Measurements from ENCODE around the gene LRP2.
"Not testable (repeated sequence)": the region's sequence is repeated elsewhere in the genome, so short reads cannot be mapped to it uniquely, and the experiment has no call there.

LRP2 gene

DNA sequence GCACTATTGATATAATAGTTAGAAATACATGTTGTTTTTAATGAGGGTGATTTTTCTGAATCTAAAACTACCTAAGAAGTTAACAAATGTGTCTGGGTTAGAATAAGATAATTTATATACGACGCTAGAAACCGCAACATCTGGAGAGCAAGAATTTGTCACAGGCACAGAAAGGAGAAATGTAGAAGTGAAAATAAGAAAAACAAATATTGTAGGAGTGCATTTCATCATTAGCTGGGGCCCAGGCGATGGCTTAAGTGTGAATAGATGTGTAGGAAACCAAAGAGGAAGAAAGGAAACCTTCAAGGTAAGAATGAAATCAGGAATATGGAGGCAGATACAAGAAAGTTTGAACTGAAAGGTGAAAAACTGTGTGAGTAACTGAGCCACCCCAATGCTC is 90.3 kb downstream of the LRP2 start:
- no peaks in the 10 kb centered on the region for H3K4me1 ChIP-seq (ENCODE audit: insufficient read depth, low read length)
- H3K79me2 ChIP-seq (ENCODE audit: insufficient read depth, low read length) = no peaks in the 10 kb centered on the region
- H3K9ac ChIP-seq (ENCODE audit: low read depth, low read length) = no peak overlapping the region
- ATAC-seq (ENCODE audit: insufficient read depth, low read depth) (no peak), DNase-seq (no peak)
- H3K27me3 ChIP-seq (ENCODE audit: insufficient read depth, low read length, poor library complexity) = peaks cover 3% of the 10 kb centered on the region
- no peak overlapping the region for H3K4me3 ChIP-seq (ENCODE audit: low read depth in 1 of 2, low read length in 2 of 2)
- H3K36me3 ChIP-seq (ENCODE audit: insufficient read depth, low read length) = no peaks in the 10 kb centered on the region
- H3K27ac ChIP-seq (ENCODE audit: low read length) = no peak overlapping the region
- TF ChIP-seq, protein P1, sequence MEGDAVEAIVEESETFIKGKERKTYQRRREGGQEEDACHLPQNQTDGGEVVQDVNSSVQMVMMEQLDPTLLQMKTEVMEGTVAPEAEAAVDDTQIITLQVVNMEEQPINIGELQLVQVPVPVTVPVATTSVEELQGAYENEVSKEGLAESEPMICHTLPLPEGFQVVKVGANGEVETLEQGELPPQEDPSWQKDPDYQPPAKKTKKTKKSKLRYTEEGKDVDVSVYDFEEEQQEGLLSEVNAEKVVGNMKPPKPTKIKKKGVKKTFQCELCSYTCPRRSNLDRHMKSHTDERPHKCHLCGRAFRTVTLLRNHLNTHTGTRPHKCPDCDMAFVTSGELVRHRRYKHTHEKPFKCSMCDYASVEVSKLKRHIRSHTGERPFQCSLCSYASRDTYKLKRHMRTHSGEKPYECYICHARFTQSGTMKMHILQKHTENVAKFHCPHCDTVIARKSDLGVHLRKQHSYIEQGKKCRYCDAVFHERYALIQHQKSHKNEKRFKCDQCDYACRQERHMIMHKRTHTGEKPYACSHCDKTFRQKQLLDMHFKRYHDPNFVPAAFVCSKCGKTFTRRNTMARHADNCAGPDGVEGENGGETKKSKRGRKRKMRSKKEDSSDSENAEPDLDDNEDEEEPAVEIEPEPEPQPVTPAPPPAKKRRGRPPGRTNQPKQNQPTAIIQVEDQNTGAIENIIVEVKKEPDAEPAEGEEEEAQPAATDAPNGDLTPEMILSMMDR (IDR thresholded peaks at IDR 0.05; ENCODE audit: borderline replicate concordance, extremely low read depth, low read length, poor library complexity, severe bottlenecking) = no peak
- TF ChIP-seq EZH2 (IDR thresholded peaks at IDR 0.05; ENCODE audit: borderline replicate concordance, low read depth, low read length, severe bottlenecking) = no peak
- no peak overlapping the region for H2AFZ ChIP-seq (ENCODE audit: low read depth, low read length)
- no peaks in the 10 kb centered on the region for H3K9me3 ChIP-seq (ENCODE audit: insufficient read depth, low read length, severe bottlenecking)
- no peak overlapping the region for H3K4me2 ChIP-seq (ENCODE audit: insufficient read depth, low read length)
- no peaks in the 10 kb centered on the region for H4K20me1 ChIP-seq (ENCODE audit: insufficient read depth, low read length)

DNA sequence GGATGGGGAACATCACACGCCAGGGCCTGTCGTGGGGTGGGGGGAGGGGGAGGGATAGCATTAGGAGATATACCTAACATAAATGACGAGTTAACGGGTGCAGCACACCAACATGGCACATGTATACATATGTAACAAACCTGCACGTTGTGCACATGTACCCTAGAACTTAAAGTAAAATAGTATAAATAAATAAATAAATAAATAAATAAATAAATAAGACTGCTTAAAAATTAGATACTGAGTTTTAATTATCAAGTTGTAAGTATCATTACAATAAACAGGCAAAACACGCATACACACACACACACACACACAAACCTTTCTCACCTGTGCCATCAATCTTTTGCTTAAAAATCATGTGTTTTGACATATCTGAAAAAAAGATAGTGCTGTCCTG is 91.8 kb downstream of the LRP2 start:
- H3K4me2 ChIP-seq (ENCODE audit: insufficient read depth, low read length); H3K9me3 ChIP-seq (ENCODE audit: insufficient read depth, low read length, severe bottlenecking); H3K27ac ChIP-seq (ENCODE audit: low read length); H2AFZ ChIP-seq (ENCODE audit: low read depth, low read length); H3K36me3 ChIP-seq (ENCODE audit: insufficient read depth, low read length); DNase-seq; H3K27me3 ChIP-seq (ENCODE audit: insufficient read depth, low read length, poor library complexity); H3K4me1 ChIP-seq (ENCODE audit: insufficient read depth, low read length); H3K79me2 ChIP-seq (ENCODE audit: insufficient read depth, low read length); ATAC-seq (ENCODE audit: insufficient read depth, low read depth); H3K4me3 ChIP-seq (ENCODE audit: low read depth in 1 of 2, low read length in 2 of 2); H3K9ac ChIP-seq (ENCODE audit: low read depth, low read length); H4K20me1 ChIP-seq (ENCODE audit: insufficient read depth, low read length): not testable (repeated sequence)

DNA sequence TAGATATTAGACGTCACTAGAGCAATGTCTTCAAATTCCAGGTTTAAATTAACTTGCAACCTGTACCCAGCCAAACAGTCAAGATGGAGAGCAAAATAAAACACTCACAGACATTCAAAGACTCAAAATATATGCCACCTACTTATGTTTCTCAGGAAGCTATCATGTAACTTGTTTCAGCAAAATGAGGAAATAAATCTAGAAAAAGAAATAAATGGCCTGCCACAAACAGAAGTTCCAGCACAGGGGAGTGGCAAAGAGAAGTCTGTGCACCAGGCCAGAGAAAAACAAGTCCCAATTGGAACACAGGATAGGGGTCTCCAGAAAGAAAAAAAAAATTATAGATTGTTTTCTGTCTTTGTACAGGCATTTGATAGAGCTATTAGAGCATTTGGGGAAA is 96.7 kb downstream of the LRP2 start:
- ATAC-seq (ENCODE audit: insufficient read depth, low read depth) (no peak), DNase-seq (no peak)
- Histone ChIP-seq H3K4me1 (ENCODE audit: insufficient read depth, low read length) (no peaks in the 10 kb centered on the region), H3K36me3 (ENCODE audit: insufficient read depth, low read length) (no peaks in the 10 kb centered on the region), H3K4me3 (ENCODE audit: low read depth in 1 of 2, low read length in 2 of 2) (no peak overlapping the region), H3K4me2 (ENCODE audit: insufficient read depth, low read length) (no peak overlapping the region), H3K9me3 (ENCODE audit: insufficient read depth, low read length, severe bottlenecking) (no peaks in the 10 kb centered on the region), H3K9ac (ENCODE audit: low read depth, low read length) (no peak overlapping the region), H3K27ac (ENCODE audit: low read length) (no peak overlapping the region), H3K27me3 (ENCODE audit: insufficient read depth, low read length, poor library complexity) (no peaks in the 10 kb centered on the region), H2AFZ (ENCODE audit: low read depth, low read length) (no peak overlapping the region), H4K20me1 (ENCODE audit: insufficient read depth, low read length) (no peaks in the 10 kb centered on the region), H3K79me2 (ENCODE audit: insufficient read depth, low read length) (no peaks in the 10 kb centered on the region)
- TF ChIP-seq, protein P1 (IDR thresholded peaks at IDR 0.05; ENCODE audit: borderline replicate concordance, extremely low read depth, low read length, poor library complexity, severe bottlenecking) = no peak
- TF ChIP-seq EZH2 (IDR thresholded peaks at IDR 0.05; ENCODE audit: borderline replicate concordance, low read depth, low read length, severe bottlenecking) = no peak

DNA sequence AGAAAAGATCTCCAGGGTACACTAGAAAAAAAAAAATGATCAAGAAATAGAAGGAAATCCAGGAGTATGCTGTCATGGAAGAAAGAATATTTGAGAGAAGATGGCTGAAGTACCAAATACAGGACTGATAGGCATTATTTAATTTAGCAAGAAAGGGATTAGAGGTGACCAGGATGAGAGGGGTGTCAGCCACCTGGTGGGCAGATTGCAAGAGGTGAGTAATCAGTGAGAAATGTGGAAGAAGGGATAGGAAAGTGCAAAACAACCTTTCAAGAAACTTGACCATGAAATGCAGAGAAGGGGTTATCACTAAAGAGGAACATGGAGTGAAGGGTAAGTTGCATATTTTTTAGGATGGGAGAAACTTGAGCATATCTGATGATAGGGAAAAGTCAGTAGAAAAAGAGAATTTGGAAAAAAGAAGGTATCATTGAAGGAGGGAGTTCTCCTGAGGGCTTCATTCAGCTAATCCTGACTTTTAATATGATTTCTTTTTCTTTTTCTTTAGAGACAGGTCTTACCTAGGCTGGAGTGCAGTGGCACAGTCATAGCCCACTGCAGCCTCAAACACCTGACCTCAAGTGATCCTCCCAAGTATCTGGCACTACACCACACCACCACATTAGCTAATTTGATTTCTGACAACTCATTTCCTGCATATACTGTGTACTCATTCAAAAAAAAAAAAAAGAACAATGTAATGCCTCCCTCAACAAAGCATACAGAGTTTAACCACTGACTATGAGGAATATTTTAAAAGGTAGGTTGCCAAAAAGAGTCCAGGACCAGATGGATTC is 101.3 kb downstream of the LRP2 start:
- Histone ChIP-seq H3K4me3 (ENCODE audit: low read depth in 1 of 2, low read length in 2 of 2) (no peak overlapping the region), H3K27ac (ENCODE audit: low read length) (no peak overlapping the region), H3K9ac (ENCODE audit: low read depth, low read length) (no peak overlapping the region), H3K4me2 (ENCODE audit: insufficient read depth, low read length) (no peak overlapping the region), H3K27me3 (ENCODE audit: insufficient read depth, low read length, poor library complexity) (no peaks in the 10 kb centered on the region), H3K4me1 (ENCODE audit: insufficient read depth, low read length) (no peaks in the 10 kb centered on the region), H4K20me1 (ENCODE audit: insufficient read depth, low read length) (no peaks in the 10 kb centered on the region), H2AFZ (ENCODE audit: low read depth, low read length) (no peak overlapping the region), H3K9me3 (ENCODE audit: insufficient read depth, low read length, severe bottlenecking) (no peaks in the 10 kb centered on the region), H3K36me3 (ENCODE audit: insufficient read depth, low read length) (no peaks in the 10 kb centered on the region), H3K79me2 (ENCODE audit: insufficient read depth, low read length) (no peaks in the 10 kb centered on the region)
- TF ChIP-seq, protein P1 (IDR thresholded peaks at IDR 0.05; ENCODE audit: borderline replicate concordance, extremely low read depth, low read length, poor library complexity, severe bottlenecking) = no peak
- TF ChIP-seq EZH2 (IDR thresholded peaks at IDR 0.05; ENCODE audit: borderline replicate concordance, low read depth, low read length, severe bottlenecking) = no peak
- no peak for DNase-seq
- ATAC-seq (ENCODE audit: insufficient read depth, low read depth) = no peak

All from DND-41 (cell line).